Measurements from ENCODE around the gene FSD1. TPM values are rescaled to one million over a fixed set of nuclear protein-coding genes. Genes with fewer than 3 reads are reported as not detected.

The FSD1 gene
- total RNA-seq, 2 experiments from 2014 or later = 0.98 to 1.0 TPM

- POLR2A ChIA-PET = interaction anchor here (1.0 kb wide), 1 partner anchor 11 kb away, joined by 3 read pairs; no protein-coding TSS in a partner anchor
- Mint-ChIP-seq H3K27ac (no peak overlapping the region), H3K36me3 (ENCODE audit: low read depth) (no peaks in the 10 kb centered on the region), H3K9me3 (no peaks in the 10 kb centered on the region), H3K27me3 (no peaks in the 10 kb centered on the region), H3K4me1 (ENCODE audit: low read depth) (no peaks in the 10 kb centered on the region), H3K4me3 (no peak overlapping the region)
- no peak overlapping the region for H3K4me3 ChIP-seq (ENCODE audit: low read length)
- ATAC-seq (ENCODE audit: poor library complexity) (no peak), DNase-seq (no peak)
- no peak for TF ChIP-seq CTCF (IDR thresholded peaks at IDR 0.05)
- no peaks in the 10 kb centered on the region for H3K36me3 ChIP-seq (ENCODE audit: insufficient read depth, low read length)
- H3K9me3 ChIP-seq (ENCODE audit: control insufficient read depth in 1 of 2, insufficient read depth in 1 of 2, low read length in 2 of 2) = no peaks in the 10 kb centered on the region
- no peaks in the 10 kb centered on the region for H3K27me3 ChIP-seq (ENCODE audit: control insufficient read depth in 1 of 2, insufficient read depth in 2 of 2, low read length in 2 of 2)
- intact Hi-C loops (cut with DNase I, micrococcal nuclease) = no loop called here
- H3K27ac ChIP-seq (ENCODE audit: low read depth in 1 of 2, low read length in 2 of 2) = no peak overlapping the region
- CTCF ChIA-PET = no interaction called here
- no peaks in the 10 kb centered on the region for H3K4me1 ChIP-seq (ENCODE audit: insufficient read depth, low read length)
Observed at GRCh38 chr19:4313847-4314490, 9.6 kb downstream of the FSD1 start.

- Histone ChIP-seq H3K4me3 (ENCODE audit: low read length) (no peak overlapping the region), H3K9me3 (ENCODE audit: control insufficient read depth in 1 of 2, insufficient read depth in 1 of 2, low read length in 2 of 2) (no peaks in the 10 kb centered on the region), H3K27ac (ENCODE audit: low read depth in 1 of 2, low read length in 2 of 2) (no peak overlapping the region), H3K36me3 (ENCODE audit: insufficient read depth, low read length) (no peaks in the 10 kb centered on the region), H3K4me1 (ENCODE audit: insufficient read depth, low read length) (no peaks in the 10 kb centered on the region), H3K27me3 (ENCODE audit: control insufficient read depth in 1 of 2, insufficient read depth in 2 of 2, low read length in 2 of 2) (no peaks in the 10 kb centered on the region)
- peaks cover 2% of the 10 kb centered on the region for H3K9me3 Mint-ChIP-seq
- TF ChIP-seq CTCF (IDR thresholded peaks at IDR 0.05) = no peak
- CTCF ChIA-PET = no interaction called here
- DNase-seq (no peak), ATAC-seq (ENCODE audit: poor library complexity) (no peak)
- no peak overlapping the region for H3K4me3 Mint-ChIP-seq
- no peaks in the 10 kb centered on the region for H3K27me3 Mint-ChIP-seq
- no peaks in the 10 kb centered on the region for H3K4me1 Mint-ChIP-seq (ENCODE audit: low read depth)
- no peak overlapping the region for H3K27ac Mint-ChIP-seq
- no peaks in the 10 kb centered on the region for H3K36me3 Mint-ChIP-seq (ENCODE audit: low read depth)
- POLR2A ChIA-PET = no interaction called here
- intact Hi-C loops (cut with DNase I, micrococcal nuclease) = no loop called here
Observed at GRCh38 chr19:4316956-4317355, 12.6 kb downstream of the FSD1 start.

GRCh38 chr19:4318460-4318859 is 14.1 kb downstream of the FSD1 start:
- no peak for DNase-seq
- intact Hi-C loops (cut with DNase I, micrococcal nuclease) = no loop called here
- no peaks in the 10 kb centered on the region for H3K36me3 Mint-ChIP-seq (ENCODE audit: low read depth)
- ChIA-PET CTCF (no interaction called here), POLR2A (no interaction called here)
- Histone ChIP-seq H3K9me3 (ENCODE audit: control insufficient read depth in 1 of 2, insufficient read depth in 1 of 2, low read length in 2 of 2) (no peaks in the 10 kb centered on the region), H3K27me3 (ENCODE audit: control insufficient read depth in 1 of 2, insufficient read depth in 2 of 2, low read length in 2 of 2) (no peaks in the 10 kb centered on the region), H3K36me3 (ENCODE audit: insufficient read depth, low read length) (no peaks in the 10 kb centered on the region), H3K4me1 (ENCODE audit: insufficient read depth, low read length) (no peaks in the 10 kb centered on the region), H3K27ac (ENCODE audit: low read depth in 1 of 2, low read length in 2 of 2) (no peak overlapping the region), H3K4me3 (ENCODE audit: low read length) (no peak overlapping the region)
- H3K4me1 Mint-ChIP-seq (ENCODE audit: low read depth) = no peaks in the 10 kb centered on the region
- no peaks in the 10 kb centered on the region for H3K27me3 Mint-ChIP-seq
- ATAC-seq (ENCODE audit: poor library complexity) = no peak
- H3K9me3 Mint-ChIP-seq = peaks cover 2% of the 10 kb centered on the region
- H3K27ac Mint-ChIP-seq = no peak overlapping the region
- TF ChIP-seq CTCF (IDR thresholded peaks at IDR 0.05) = no peak
- H3K4me3 Mint-ChIP-seq = no peak overlapping the region

Measured in CD4-positive, alpha-beta T cell (primary cell).